GM18517 (cell line): ENCODE results near the gene SMYD3.
"Not testable (repeated sequence)": the region's sequence is repeated elsewhere in the genome, so short reads cannot be mapped to it uniquely, and the experiment has no call there.

ENCODE experiments used
- ATAC-seq: cut with Tn5 transposase; IDR thresholded peaks from one replicate; pipeline ENCODE4 v1.9.1; 2021; ENCODE audit warnings: mild to moderate bottlenecking, moderate library complexity; ENCODE audit not compliant: unreplicated experiment

The SMYD3 gene

DNA sequence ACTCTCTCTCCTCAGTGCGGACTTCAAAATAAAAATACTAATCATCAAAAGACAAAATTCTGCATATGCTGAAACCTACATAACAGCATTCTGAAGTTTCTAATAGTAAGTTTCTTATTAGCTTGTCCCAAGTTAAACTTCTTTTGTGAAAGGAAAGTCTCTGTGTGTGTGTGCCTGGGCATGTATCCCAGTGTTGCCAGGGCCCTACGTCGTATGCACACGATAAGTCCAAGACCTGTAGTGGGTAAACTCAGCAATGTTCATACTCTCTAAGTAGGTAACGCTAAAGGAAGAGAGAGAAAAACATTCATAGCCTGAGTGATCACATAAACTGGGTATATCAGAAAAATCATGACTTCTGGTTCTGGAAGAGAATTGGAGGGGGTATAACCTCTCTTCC is 465.7 kb downstream of the SMYD3 start:
- no peak for ATAC-seq

DNA sequence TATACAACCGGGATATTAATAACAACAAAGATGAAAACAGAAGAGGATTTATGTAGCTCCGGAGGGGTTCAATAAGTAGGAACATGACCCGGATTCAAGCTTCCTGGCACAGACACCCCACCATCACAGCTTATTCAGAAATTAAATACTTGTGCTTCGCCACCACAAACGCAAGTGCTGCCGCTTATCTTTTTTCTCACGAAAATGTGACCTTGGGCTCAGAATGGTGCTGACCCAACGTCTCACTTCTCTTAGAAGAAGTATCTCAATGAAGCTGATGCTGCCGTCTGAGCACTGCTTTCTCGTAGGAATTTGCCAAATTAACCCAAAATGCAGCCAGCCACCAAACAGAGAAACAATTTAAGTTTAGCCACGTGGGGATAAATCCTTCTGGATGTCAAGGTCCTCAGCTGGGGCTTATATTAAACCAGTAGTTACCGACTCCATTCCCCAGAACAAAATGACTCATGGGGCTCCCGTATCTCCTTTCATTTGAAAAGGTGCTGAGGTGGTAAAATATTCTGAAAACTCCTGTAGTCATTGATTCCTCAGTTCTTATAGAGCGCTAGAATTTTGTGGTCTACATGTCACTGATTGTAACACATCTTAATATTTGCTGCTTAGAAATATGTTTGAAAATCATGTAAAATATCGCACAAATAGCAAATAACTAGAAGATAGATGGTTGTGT is 466.7 kb downstream of the SMYD3 start:
- no peak for ATAC-seq

GRCh38 chr1:246039584-246039983 is 467.5 kb downstream of the SMYD3 start:
- ATAC-seq, result no peak

- no peak for ATAC-seq
Measured at GRCh38 chr1:246037832-246038231, 469.2 kb downstream of the SMYD3 start.

GRCh38 chr1:246036175-246036574 is 470.9 kb downstream of the SMYD3 start:
- no peak for ATAC-seq

GRCh38 chr1:246035060-246035541 is 472.0 kb downstream of the SMYD3 start:
- no peak for ATAC-seq

DNA sequence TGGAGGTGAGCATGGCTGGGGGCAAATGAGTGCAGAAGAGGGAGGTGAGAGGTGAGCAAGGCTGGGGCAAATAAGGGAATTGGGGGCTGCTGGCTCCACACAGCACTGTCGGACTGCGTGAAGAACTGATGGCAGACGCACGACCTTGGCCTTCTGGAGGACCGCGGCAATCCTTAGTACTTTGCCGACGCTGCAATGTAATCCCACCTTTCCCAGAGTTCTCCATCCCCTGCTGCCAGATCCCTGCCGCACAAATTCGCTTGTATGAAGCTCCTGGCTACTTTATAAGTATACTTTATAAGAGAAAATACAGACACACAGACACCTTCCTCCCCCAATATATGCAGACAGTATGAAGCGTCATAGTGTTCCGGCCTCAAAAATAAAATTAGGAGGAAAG is 472.4 kb downstream of the SMYD3 start:
- no peak for ATAC-seq

DNA sequence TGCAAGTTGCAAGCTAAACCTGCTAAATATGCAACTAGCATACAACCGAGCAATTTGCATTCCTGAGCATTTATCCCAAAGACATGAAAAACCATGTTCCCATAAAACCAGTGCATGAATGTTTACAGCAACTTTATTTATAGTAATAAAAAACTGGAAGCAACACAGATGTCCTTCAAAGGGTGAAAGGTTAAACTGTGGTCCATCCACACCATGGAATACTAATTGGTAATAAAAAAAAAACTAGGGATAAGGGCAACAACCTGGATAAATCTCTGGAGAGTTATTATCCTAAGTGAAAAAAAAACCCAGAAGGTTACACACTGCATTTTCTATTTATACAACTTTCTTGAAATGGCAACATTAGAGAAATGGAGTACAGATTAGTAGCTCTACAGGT is 474.1 kb downstream of the SMYD3 start:
- no peak for ATAC-seq

DNA sequence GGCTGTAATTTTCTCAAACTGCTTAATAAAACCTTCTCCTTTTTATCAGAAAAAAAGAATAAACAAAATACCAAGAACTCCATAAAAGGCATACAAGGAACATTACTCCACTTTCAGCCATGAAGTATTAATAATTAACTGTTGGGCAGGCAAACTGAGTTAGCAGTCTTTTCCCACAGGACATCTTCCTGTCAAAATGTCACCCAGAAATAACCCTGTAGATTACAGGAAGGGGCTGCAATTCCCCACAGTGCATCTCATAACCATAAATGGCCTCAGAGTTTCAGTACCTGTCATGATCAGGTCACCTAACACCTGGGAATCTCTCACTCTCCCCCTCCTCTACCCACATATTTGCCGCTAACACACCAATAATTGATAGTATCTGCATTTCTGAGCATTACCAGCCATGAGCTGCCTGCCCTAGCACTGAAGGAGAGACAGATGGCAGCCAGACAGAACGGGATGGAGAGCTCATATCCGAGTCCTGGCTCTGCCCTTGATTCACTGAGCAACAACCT is 475.0 kb downstream of the SMYD3 start:
- ATAC-seq, result no peak

DNA sequence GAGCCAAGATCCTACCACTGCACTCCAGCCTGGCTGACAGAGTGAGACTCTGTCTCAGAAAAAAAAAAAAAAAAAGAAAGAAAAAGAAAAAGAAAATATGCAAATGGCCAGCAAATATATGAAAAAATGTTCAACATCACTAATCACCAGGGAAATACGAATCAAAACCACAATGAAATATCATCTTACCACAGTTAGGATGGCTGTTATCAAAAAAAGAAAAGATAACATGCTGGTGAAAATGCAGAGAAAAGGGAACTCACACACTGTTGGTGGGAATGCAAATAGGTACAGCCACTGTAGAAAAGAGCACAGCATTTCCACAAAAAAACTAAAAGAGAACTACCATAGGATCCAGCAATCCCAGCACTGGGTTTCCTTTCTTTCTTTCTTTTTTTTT is 477.5 kb downstream of the SMYD3 start:
- ATAC-seq, result no peak

DNA sequence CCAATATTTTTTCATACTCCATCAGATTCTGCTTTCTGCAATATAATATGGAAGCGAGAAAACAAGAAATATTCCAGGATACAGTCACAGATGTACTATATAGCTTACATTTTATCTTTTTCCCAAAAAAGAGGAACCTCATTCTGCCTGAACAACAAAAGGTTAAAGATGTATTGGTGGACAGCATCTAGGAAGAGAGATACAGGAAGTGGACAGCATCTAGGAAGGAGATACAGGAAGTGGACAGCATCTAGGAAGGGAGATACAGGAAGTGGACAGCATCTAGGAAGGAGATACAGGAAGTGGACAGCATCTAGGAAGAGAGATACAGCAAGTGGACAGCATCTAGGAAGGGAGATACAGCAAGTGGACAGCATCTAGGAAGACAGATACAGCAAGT is 483.0 kb downstream of the SMYD3 start:
- not testable (repeated sequence) for ATAC-seq

- no peak for ATAC-seq
Measured at GRCh38 chr1:246020211-246020954, 486.7 kb downstream of the SMYD3 start.

DNA sequence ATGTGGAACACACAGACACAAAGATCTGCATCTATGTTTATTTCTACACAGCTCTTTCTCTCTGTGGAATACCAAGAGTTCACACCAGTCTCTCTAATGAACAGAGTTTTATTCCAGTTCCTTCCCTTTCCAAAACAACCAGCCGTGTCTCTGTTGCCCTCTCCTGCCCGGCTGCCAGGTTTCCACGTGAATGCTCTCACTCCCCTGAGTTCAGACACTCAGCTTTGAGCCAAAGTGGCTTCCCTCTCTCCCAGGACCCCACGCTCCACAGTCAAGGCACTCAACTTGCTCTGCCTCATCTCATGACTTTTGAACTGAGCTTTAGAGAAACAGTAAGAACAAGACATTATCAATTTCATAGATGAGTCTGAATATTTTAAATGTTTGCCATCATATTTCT is 488.9 kb downstream of the SMYD3 start:
- ATAC-seq, result no peak

- ATAC-seq, result no peak
Measured at GRCh38 chr1:246012341-246012740, 494.7 kb downstream of the SMYD3 start.

DNA sequence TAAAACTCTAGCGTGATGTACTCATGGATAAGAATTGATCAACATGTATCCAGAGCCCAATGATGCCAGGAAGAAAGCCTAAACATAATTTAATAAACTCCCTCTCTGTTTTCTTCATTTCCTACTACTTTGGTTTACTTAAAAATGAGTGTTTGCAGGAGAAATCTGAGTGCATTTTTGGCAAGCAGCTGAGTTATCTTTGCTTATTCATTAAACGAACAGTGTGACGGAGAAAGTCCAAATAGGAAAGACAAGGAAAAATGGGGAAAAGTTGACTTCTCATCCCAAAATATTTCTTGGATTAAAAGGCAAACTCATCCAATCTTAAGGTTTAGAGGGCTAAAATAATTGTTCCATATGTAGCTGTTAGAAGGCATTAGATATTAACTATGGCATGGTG is 496.7 kb downstream of the SMYD3 start:
- ATAC-seq, result no peak

- ATAC-seq, result no peak
Measured at GRCh38 chr1:246008363-246008831, 498.7 kb downstream of the SMYD3 start.

- ATAC-seq, result no peak
Measured at GRCh38 chr1:246005067-246005466, 502.0 kb downstream of the SMYD3 start.

- no peak for ATAC-seq
Measured at GRCh38 chr1:246004301-246004700, 502.8 kb downstream of the SMYD3 start.

DNA sequence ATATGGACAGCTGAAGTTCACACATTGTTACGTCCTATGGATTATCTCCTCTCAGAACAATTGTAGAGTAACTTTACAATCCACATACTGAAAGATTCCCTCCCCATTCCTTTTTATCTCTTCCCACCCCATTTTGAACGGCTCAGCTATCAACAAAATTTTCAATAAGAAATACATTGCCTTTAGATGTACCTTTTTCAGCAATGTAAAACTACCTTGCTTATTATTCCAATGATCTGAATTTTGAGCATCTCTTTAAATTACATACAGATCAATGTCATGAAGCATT is 503.7 kb downstream of the SMYD3 start:
- ATAC-seq, result no peak

GRCh38 chr1:246002725-246003441 is 504.2 kb downstream of the SMYD3 start:
- peak; percentile 64 for ATAC-seq

GRCh38 chr1:246001837-246002230 is 505.2 kb downstream of the SMYD3 start:
- ATAC-seq, result no peak
